Hematopoietic multipotent progenitor cell treated with erythropoietin and hydrocortisone succinate and interleukin-3 and kit ligand, for 4 days (in vitro differentiated cells): ENCODE measurements around the gene PRR23C.

Experiments used
- DNase-seq: peaks from one replicate; pipeline ENCODE4 v3.0.0-alpha.2; 2015

The PRR23C gene

DNA sequence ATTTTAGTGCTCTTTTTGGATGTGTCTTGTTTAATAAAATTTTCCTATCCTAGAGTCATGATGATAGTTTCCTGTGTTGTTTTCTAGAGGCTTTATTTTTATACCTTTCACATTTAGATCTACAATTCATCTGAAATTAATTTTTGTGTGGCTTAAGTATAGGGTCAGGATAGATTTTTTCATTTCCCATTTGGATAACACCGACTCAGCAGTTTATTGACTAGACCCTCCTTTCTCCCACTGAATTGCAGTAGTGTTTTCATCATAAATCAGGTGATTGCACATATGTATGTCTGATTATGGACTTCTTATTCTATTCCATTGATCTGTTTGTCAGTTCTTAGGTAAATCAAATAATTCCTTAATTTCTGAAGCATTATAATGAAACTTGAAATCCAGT is 49.0 kb downstream of the PRR23C start:
- DNase-seq: no peak
